Fibroblast of lung (primary cell): ENCODE measurements around the gene HOXC9. TPM values are rescaled to one million over a fixed set of nuclear protein-coding genes. Genes with fewer than 3 reads are reported as not detected.

Experiments used
- DNase-seq, 2 donors: peaks; one replicate each; pipeline versions ENCODE4 v3.0.0 to v3.0.0-alpha.2; 2010; ENCODE audit warnings: low read depth in 2 of 2
- H2AFZ ChIP-seq: 2 replicates; pipeline ENCODE4 v1.5.1; 2012; ENCODE audit warnings: low read length, control low read depth, inconsistent platforms
- H3K27ac ChIP-seq: 2 replicates; pipeline ENCODE4 v1.5.1; 2011; ENCODE audit warnings: low read length, control low read depth; ENCODE audit not compliant: insufficient read depth
- H3K27me3 ChIP-seq: 2 replicates; pipeline ENCODE4 v1.5.1; 2011; ENCODE audit warnings: mild to moderate bottlenecking, low read length; ENCODE audit not compliant: control insufficient read depth, insufficient read depth
- H3K36me3 ChIP-seq: 2 replicates; pipeline ENCODE4 v1.5.1; 2011; ENCODE audit warnings: low read length; ENCODE audit not compliant: control insufficient read depth, insufficient read depth
- H3K4me1 ChIP-seq: 2 replicates; pipeline ENCODE4 v1.5.1; 2011; ENCODE audit warnings: low read length; ENCODE audit not compliant: control insufficient read depth, insufficient read depth; ENCODE audit errors: extremely low read depth
- H3K4me2 ChIP-seq: 2 replicates; pipeline ENCODE4 v1.5.1; 2011; ENCODE audit warnings: low read length, control low read depth; ENCODE audit not compliant: insufficient read depth; ENCODE audit errors: extremely low read depth
- H3K4me3 ChIP-seq, 4 experiments: fragments of 200-600 bp in 1 of 4; sonication (generic) in 1 of 4; replicated peaks in 1 of 4; 2 replicates each; pipeline ENCODE4 v1.5.1; 2011 to 2016; ENCODE audit warnings: low read length in 4 of 4, low read depth in 3 of 4, mild to moderate bottlenecking in 3 of 4, control low read depth in 2 of 4, inconsistent platforms in 1 of 4, mixed read lengths in 1 of 4; ENCODE audit not compliant: insufficient read depth in 1 of 4; ENCODE audit errors: control extremely low read depth in 1 of 4
- H3K79me2 ChIP-seq: 2 replicates; pipeline ENCODE4 v1.5.1; 2012; ENCODE audit warnings: mild to moderate bottlenecking, low read length, inconsistent platforms; ENCODE audit not compliant: control insufficient read depth, insufficient read depth
- H3K9ac ChIP-seq: 2 replicates; pipeline ENCODE4 v1.5.1; 2011; ENCODE audit warnings: mild to moderate bottlenecking, low read length, control low read depth; ENCODE audit not compliant: insufficient read depth
- H3K9me3 ChIP-seq: 2 replicates; pipeline ENCODE4 v1.5.1; 2012; ENCODE audit warnings: low read depth, low read length; ENCODE audit not compliant: control insufficient read depth, insufficient read depth
- H4K20me1 ChIP-seq: 2 replicates; pipeline ENCODE4 v1.5.1; 2011; ENCODE audit warnings: low read length; ENCODE audit not compliant: control insufficient read depth, insufficient read depth; ENCODE audit errors: extremely low read depth
- EZH2 ChIP-seq: IDR thresholded peaks from 2 replicates; pipeline ENCODE4 v1.5.1; 2012; ENCODE audit warnings: low read length, control low read depth, mild to moderate bottlenecking; ENCODE audit errors: missing control alignments
- polyA plus RNA-seq, 2 donors: library from polyadenylated mRNA; depleted of rRNA in 1 of 2; stranded (reverse) in 1 of 2; unstranded in 1 of 2; fragments of >200 nt; gene quantifications; 2 replicates each; pipeline ENCODE4 v1.2.1, GENCODE V29; 2011 to 2012; ENCODE audit warnings: missing spikeins in 1 of 2
- total RNA-seq: library from RNA; depleted of rRNA; stranded (reverse); fragments of >200 nt; gene quantifications from 2 replicates; pipeline ENCODE4 v1.2.1, GENCODE V29; 2014
- TF ChIP-seq, protein P1 (sequence below), 2 donors: IDR thresholded peaks in 1 of 2; conservative IDR thresholded peaks in 1 of 2; 1 replicate in 1 of 2; 2 replicates in 1 of 2; pipeline ENCODE4 v1.5.1; 2011 to 2012; ENCODE audit warnings: low read length in 2 of 2, control low read depth in 1 of 2, inconsistent platforms in 1 of 2, low read depth in 1 of 2, mild to moderate bottlenecking in 1 of 2

HOXC9 gene
- total and polyA plus RNA-seq, 2 donors (not counting 1 experiment from before 2014, with no cell fraction given) = 0.24 TPM; not detected in 1

DNA sequence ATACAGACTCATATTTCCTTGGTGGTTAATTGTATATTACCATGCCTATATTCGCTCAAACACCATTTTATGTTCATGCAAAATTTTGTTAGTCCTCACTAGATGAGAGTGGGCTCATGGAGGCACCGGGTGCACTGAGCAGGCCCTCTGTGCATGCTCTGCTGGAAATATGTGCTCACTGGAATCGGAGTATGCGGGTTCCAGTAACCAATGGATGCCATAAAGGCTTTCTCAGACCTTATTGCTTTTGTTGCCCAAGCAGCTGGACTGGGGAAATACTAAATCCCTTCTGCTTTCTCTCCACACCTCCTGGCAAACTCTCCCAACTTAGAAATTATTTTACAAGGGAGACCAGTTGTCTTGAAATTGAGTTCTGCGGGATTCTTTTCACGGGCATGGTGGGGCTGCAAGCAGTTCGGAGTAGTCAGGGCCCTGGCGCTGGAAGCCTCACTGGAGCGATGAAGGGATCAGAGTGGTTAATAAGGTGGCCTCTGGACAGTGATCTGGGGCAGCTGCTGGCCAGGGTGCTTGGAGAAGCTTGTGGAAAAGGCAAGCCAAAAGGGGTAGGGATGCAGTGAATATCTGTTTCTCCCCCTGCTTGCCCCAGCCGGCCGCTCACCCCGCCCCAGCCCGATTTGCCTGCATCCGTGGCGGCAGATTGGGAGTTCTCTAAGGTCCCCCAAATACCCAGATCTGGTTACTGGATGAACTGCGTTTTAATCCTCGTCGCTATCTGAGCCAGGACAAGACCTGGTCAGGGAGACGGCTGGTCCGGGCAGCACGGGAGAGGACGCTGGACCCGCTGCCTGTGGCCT, 20.8 kb downstream of the HOXC9 start:
- Histone ChIP-seq H3K4me3 (no peak overlapping the region), H3K27me3 (peaks cover 32% of the 10 kb centered on the region), H3K27ac (no peak overlapping the region), H3K9me3 (no peaks in the 10 kb centered on the region), H4K20me1 (no peaks in the 10 kb centered on the region), H3K9ac (no peak overlapping the region), H3K79me2 (no peaks in the 10 kb centered on the region), H3K4me2 (no peak overlapping the region), H3K36me3 (no peaks in the 10 kb centered on the region), H3K4me1 (no peaks in the 10 kb centered on the region), H2AFZ (no peak overlapping the region)
- TF ChIP-seq, protein P1, sequence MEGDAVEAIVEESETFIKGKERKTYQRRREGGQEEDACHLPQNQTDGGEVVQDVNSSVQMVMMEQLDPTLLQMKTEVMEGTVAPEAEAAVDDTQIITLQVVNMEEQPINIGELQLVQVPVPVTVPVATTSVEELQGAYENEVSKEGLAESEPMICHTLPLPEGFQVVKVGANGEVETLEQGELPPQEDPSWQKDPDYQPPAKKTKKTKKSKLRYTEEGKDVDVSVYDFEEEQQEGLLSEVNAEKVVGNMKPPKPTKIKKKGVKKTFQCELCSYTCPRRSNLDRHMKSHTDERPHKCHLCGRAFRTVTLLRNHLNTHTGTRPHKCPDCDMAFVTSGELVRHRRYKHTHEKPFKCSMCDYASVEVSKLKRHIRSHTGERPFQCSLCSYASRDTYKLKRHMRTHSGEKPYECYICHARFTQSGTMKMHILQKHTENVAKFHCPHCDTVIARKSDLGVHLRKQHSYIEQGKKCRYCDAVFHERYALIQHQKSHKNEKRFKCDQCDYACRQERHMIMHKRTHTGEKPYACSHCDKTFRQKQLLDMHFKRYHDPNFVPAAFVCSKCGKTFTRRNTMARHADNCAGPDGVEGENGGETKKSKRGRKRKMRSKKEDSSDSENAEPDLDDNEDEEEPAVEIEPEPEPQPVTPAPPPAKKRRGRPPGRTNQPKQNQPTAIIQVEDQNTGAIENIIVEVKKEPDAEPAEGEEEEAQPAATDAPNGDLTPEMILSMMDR (conservative IDR thresholded peaks at IDR 0.05 in 1 of 2, IDR thresholded peaks at IDR 0.05 in 1 of 2; ENCODE audit: low read depth in 1 of 2, low read length in 2 of 2) = no peak
- TF ChIP-seq EZH2 = no peak
- DNase-seq = no peak

DNA sequence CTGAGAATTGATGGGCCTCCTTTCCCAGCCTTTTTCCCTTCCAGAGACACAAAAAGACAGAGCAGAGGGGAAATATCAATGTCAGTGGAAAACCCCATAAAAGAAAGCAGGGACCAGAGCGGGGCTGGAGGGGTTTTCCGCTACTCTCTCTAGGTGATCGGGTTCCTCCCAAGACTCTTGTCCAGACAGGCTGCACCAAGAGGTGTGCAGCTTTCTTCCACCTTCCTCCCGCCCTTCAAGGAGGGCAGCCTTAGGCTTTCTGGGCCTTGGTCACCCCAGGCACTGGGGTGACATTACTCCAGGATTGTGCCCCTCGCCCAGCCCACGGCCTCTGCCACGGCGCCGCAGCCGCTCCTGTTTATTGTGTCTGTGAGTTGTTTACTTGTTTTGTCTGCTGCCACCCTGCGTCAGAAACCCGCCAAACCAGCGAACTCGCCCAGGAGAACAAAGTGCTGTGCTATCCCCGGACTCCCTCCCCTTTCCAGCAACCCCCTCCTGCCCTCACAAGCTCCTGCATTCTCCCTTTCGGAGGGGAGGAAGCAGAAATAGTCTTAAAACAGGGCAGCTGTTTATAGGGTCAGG, 21.6 kb downstream of the HOXC9 start:
- TF ChIP-seq, protein P1 (conservative IDR thresholded peaks at IDR 0.05 in 1 of 2, IDR thresholded peaks at IDR 0.05 in 1 of 2; ENCODE audit: low read depth in 1 of 2, low read length in 2 of 2) = no peak
- TF ChIP-seq EZH2 = no peak
- Histone ChIP-seq H3K79me2 (no peaks in the 10 kb centered on the region), H4K20me1 (no peaks in the 10 kb centered on the region), H3K4me2 (no peak overlapping the region), H3K4me3 (no peak overlapping the region), H2AFZ (no peak overlapping the region), H3K9me3 (no peaks in the 10 kb centered on the region), H3K9ac (no peak overlapping the region), H3K4me1 (no peaks in the 10 kb centered on the region), H3K27ac (no peak overlapping the region), H3K36me3 (no peaks in the 10 kb centered on the region), H3K27me3 (peaks cover 36% of the 10 kb centered on the region)
- no peak for DNase-seq

DNA sequence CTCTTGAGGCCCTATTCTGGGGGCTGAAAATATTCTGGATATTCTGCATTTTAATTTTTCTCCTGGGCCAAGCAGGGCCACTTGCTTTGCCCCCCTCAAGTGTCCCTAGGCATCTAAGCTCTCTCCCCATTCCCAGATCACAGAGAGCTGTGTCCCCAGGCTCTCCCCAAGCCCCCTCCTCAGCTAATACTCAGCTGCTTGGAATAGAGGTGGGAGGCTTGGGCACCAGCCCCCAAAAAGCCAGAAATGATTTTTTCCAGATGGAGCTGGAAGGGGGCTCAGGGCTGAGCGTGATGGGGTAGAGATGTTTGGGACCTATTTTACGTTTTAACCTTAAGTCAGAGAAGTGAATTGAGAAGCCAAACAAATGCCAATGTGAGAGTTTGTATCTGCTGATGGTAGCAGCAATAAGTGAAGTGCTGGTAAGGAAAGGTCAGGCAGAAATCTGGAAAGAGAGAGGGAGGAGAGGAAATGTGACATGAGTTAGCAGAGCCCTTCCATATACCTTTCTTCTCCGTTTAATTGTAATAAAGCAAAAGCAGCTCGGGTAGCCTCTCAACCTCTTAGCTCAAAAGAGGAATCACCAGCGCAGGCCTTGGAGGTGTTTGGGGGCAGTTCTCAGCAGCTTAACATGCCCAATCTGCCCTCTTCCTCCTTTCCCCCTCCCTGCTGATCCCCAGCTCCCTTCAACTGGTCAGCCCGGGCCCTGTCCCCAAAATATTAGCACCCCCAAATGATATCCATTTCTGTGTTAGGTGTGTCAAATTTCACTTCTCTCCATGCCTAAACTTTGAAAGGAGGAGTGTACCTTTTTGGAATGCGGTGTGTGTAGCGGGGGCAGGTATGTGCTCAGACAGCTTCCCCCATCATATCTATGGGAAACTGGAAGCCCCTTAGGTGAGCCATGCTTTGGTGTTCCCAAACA, 23.3 kb downstream of the HOXC9 start:
- Histone ChIP-seq H3K4me2 (no peak overlapping the region), H3K79me2 (no peaks in the 10 kb centered on the region), H3K9ac (no peak overlapping the region), H2AFZ (no peak overlapping the region), H3K9me3 (no peaks in the 10 kb centered on the region), H3K27ac (no peak overlapping the region), H3K4me1 (no peaks in the 10 kb centered on the region), H3K4me3 (no peak overlapping the region), H3K36me3 (no peaks in the 10 kb centered on the region), H3K27me3 (peaks cover 43% of the 10 kb centered on the region), H4K20me1 (no peaks in the 10 kb centered on the region)
- DNase-seq = no peak
- TF ChIP-seq, protein P1 (conservative IDR thresholded peaks at IDR 0.05 in 1 of 2, IDR thresholded peaks at IDR 0.05 in 1 of 2; ENCODE audit: low read depth in 1 of 2, low read length in 2 of 2) = no peak
- TF ChIP-seq EZH2 = no peak
